ENCODE measurements around the gene TMEM116. TPM values are rescaled to one million over a fixed set of nuclear protein-coding genes. Genes with fewer than 3 reads are reported as not detected.

The TMEM116 gene
- total RNA-seq, 1 donor = 20.4 TPM

DNA sequence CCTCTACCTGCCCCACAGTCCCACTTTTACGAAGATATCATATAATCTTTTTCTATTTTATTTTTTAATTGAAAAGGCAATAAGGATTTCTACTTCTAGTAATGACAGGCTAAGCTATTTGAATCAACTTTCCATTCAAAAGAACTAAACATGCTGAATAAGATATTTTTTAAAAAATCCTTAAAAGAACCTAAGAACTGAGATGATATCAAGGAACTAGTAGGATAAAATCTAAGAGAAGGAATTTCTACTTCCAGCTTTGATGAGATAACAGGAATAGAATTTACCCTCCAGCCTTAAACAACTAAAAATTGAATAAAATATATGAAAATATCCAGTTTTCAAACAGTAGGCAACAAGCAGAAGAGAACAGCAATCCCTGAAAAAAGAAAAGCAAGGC is 69.0 kb downstream of the TMEM116 start:
- TF ChIP-seq CTCF (IDR thresholded peaks at IDR 0.05; ENCODE audit: insufficient read depth, low read length) = no peak
- H3K4me3 ChIP-seq (ENCODE audit: low read depth, low read length) = no peak overlapping the region
- DNase-seq (ENCODE audit: low read depth) = no peak

DNA sequence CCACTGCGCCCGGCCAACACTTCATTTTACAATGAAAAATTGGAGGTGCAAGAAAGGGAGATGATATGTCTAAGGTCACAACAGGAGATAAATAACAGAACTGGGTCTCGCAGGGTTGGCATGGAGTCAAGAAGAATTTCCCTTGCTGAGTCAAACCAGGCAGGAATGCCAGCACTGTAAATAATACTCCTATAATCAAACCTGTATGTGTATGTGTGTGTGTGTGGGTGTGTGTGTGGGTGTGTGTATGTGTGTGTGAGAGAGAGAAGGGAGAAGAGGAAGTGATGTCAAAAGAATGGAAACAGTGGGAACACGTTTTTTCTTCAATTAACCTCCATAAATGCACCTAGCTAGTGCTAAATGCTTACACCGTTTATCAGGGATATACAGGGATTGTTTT is 70.4 kb downstream of the TMEM116 start:
- no peak for TF ChIP-seq CTCF (IDR thresholded peaks at IDR 0.05; ENCODE audit: insufficient read depth, low read length)
- peak; percentile 78 for DNase-seq (ENCODE audit: low read depth)

GRCh38 chr12:111937429-111937828 is 75.5 kb downstream of the TMEM116 start:
- TF ChIP-seq CTCF (IDR thresholded peaks at IDR 0.05; ENCODE audit: insufficient read depth, low read length) = no peak
- H3K4me3 ChIP-seq (ENCODE audit: low read depth, low read length) = no peak overlapping the region
- DNase-seq (ENCODE audit: low read depth) = peak; percentile 51

More for the DNA sequence above, 70.4 kb downstream of the TMEM116 start:
- H3K4me3 ChIP-seq (ENCODE audit: low read depth, low read length) = no peak overlapping the region

DNA sequence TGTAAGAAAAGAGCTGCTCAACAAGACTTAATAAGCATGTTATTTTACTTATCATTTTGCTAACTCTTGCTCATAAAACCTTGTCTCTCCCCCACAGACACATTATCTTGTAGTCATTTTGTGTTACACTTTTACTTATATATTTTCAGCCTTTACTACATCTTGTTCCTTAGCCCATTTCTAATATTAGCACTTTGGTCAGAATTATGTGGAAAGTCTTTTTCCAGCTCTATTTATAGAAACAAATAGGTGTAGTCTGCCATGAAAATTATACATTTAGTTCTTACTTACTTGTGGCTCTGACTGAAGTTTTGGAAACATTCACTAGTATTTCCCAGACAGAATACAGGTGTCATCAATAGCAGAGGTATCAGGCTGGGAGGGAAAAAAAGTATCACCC is 76.1 kb downstream of the TMEM116 start:
- no peak for TF ChIP-seq CTCF (IDR thresholded peaks at IDR 0.05; ENCODE audit: insufficient read depth, low read length)
- H3K4me3 ChIP-seq (ENCODE audit: low read depth, low read length) = no peak overlapping the region
- no peak for DNase-seq (ENCODE audit: low read depth)

DNA sequence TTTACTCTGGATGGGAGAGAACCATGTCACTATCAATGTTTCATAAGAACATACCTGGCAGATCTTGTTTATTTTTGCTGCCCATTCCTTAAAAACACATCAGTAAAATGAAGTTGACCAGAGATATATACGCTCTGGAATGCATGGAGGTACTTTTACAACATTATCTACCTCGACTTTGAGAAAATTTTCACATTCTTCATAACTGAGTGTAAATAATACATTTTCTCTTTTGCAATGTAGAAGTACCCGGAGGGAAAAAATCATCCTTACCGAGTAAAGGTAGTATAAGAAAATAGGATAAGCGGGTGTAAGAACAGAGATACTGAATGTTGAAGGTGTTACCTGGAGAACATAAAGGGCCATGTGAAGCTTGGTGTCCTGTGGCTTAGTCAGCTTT is 80.7 kb downstream of the TMEM116 start:
- no peak for TF ChIP-seq CTCF (IDR thresholded peaks at IDR 0.05; ENCODE audit: insufficient read depth, low read length)
- H3K4me3 ChIP-seq (ENCODE audit: low read depth, low read length) = no peak overlapping the region
- no peak for DNase-seq (ENCODE audit: low read depth)

DNA sequence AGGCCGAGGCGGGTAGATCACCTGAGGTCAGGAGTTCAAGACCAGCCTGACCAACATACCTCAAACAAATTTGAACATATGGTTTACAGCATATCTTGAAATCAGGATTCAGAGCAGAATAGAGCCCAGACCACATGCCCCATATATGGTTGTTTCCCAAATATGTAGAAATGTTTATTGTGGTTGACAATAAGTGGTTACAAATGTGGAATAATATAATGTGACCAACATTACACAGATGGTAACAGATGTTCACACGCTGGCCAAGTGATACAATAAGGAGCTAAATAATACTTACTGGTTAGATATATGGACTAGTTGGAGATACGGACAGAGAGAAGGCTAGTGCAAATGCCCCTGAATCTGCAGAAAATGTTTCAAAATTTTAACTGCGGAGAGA is 85.6 kb downstream of the TMEM116 start:
- DNase-seq (ENCODE audit: low read depth) = no peak
- no peak overlapping the region for H3K4me3 ChIP-seq (ENCODE audit: low read depth, low read length)
- TF ChIP-seq CTCF (IDR thresholded peaks at IDR 0.05; ENCODE audit: insufficient read depth, low read length) = no peak

DNA sequence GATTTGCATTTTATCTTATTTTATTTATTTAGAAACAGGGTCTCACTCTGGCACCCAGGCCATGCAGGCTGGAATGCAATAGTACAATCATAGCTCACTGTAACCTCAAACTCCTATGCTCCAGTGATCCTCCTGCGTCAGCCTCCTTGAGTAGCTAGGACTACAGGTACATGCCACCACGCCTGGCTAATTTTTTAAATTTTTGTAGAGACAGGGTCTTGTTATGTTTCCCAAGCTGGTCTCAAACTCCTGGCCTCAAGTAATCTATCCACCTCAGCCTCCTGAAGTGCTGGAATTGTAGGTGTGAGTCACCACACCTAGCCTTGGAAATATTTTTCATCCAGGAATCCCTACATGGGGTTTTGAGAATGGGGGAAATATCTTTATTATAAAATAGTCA is 86.3 kb downstream of the TMEM116 start:
- H3K4me3 ChIP-seq (ENCODE audit: low read depth, low read length) = no peak overlapping the region
- TF ChIP-seq CTCF (IDR thresholded peaks at IDR 0.05; ENCODE audit: insufficient read depth, low read length) = no peak
- DNase-seq (ENCODE audit: low read depth) = no peak

All from fibroblast of the aortic adventitia (primary cell).